CD8-positive, alpha-beta memory T cell (primary cell): ENCODE data around the gene DNAJC1. TPM values are rescaled to one million over a fixed set of nuclear protein-coding genes. Genes with fewer than 3 reads are reported as not detected.
"Not testable (repeated sequence)": the region's sequence is repeated elsewhere in the genome, so short reads cannot be mapped to it uniquely, and the experiment has no call there.

Source experiments
- CTCF ChIA-PET: fragments of 350-600 bp; sonication (Branson Sonifier 250); formaldehyde crosslinking; loops from one replicate; lab custom pipeline; 2021; ENCODE audit warnings: antibody characterized with exemption; lab: Charles Lee
- POLR2A ChIA-PET: fragments of 350-600 bp; sonication (Branson Sonifier 250); formaldehyde crosslinking; loops from one replicate; lab custom pipeline; 2021; ENCODE audit warnings: antibody characterized with exemption; lab: Charles Lee
- DNase-seq, 5 donors: peaks; one replicate each; pipeline versions ENCODE4 v3.0.0 to v3.0.0-alpha.2; 2020 to 2022; ENCODE audit warnings: mixed read lengths in 1 of 5
- H3K27ac ChIP-seq: one replicate; pipeline ENCODE4 v1.7.0; 2013; ENCODE audit warnings: low read depth, mild to moderate bottlenecking, low read length, moderate library complexity
- H3K27me3 ChIP-seq: 2 replicates; pipeline ENCODE4 v1.7.0; 2013; ENCODE audit warnings: low read length, mild to moderate bottlenecking; ENCODE audit not compliant: insufficient read depth, poor library complexity, severe bottlenecking
- H3K36me3 ChIP-seq: 2 replicates; pipeline ENCODE4 v1.7.0; 2013; ENCODE audit warnings: mild to moderate bottlenecking, low read length, moderate library complexity; ENCODE audit not compliant: insufficient read depth
- H3K4me1 ChIP-seq: 2 replicates; pipeline ENCODE4 v1.7.0; 2013; ENCODE audit warnings: mild to moderate bottlenecking, low read length, moderate library complexity; ENCODE audit not compliant: insufficient read depth
- H3K4me3 ChIP-seq: 2 replicates; pipeline ENCODE4 v1.7.0; 2013; ENCODE audit warnings: mild to moderate bottlenecking, low read length
- H3K9me3 ChIP-seq: 2 replicates; pipeline ENCODE4 v1.7.0; 2013; ENCODE audit warnings: mild to moderate bottlenecking, low read length
- H3K27ac Mint-ChIP-seq, 8 donors: one replicate each; pipeline ENCODE4 v1.8.0; 2020 to 2021; ENCODE audit warnings: mixed read lengths in 8 of 8, mild to moderate bottlenecking in 6 of 8, inconsistent platforms in 3 of 8, moderate library complexity in 3 of 8
- H3K27me3 Mint-ChIP-seq, 2 donors: one replicate each; pipeline ENCODE4 v1.8.0; 2020 to 2021; ENCODE audit warnings: mixed read lengths in 2 of 2, mild to moderate bottlenecking in 1 of 2, moderate library complexity in 1 of 2
- H3K36me3 Mint-ChIP-seq, 3 donors: one replicate each; pipeline ENCODE4 v1.8.0; 2020 to 2021; ENCODE audit warnings: mixed read lengths in 3 of 3, inconsistent platforms in 1 of 3, mild to moderate bottlenecking in 1 of 3
- H3K4me1 Mint-ChIP-seq, 3 donors: one replicate each; pipeline ENCODE4 v1.8.0; 2020 to 2021; ENCODE audit warnings: mixed read lengths in 3 of 3, inconsistent platforms in 1 of 3, mild to moderate bottlenecking in 1 of 3
- H3K4me3 Mint-ChIP-seq, 7 donors: one replicate each; pipeline ENCODE4 v1.8.0; 2020 to 2021; ENCODE audit warnings: mixed read lengths in 7 of 7, mild to moderate bottlenecking in 6 of 7, moderate library complexity in 4 of 7, inconsistent platforms in 2 of 7
- H3K9me3 Mint-ChIP-seq, 5 donors: one replicate each; pipeline ENCODE4 v1.8.0; 2020 to 2022; ENCODE audit warnings: mixed read lengths in 5 of 5, mild to moderate bottlenecking in 3 of 5, moderate library complexity in 2 of 5, inconsistent platforms in 1 of 5
- polyA plus RNA-seq: library from polyadenylated mRNA; unstranded; fragments of 300-500 nt; fragmentation: Illumina TruSeq; gene quantifications from one replicate; pipeline ENCODE4 v1.2.3, GENCODE V29; 2021
- total RNA-seq, 2 experiments: library from RNA; stranded (reverse); gene quantifications; one replicate each; pipeline ENCODE4 v1.2.3, GENCODE V29; 2021

Gene DNAJC1
- total and polyA plus RNA-seq, 3 experiments from 2014 or later, result 30.8 to 46.0 (median 31.8) TPM

GRCh38 chr10:21831986-21832820 is 171.3 kb downstream of the DNAJC1 start:
- no peak for DNase-seq
- Mint-ChIP-seq H3K27me3 (peaks cover 0 to under 1% of the 10 kb centered on the region in 2 donors), H3K27ac (no peak overlapping the region), H3K4me3 (no peak overlapping the region), H3K9me3 (peaks cover 25 to 89% (median 72%) of the 10 kb centered on the region in 5 donors), H3K36me3 (peaks cover 16 to 76% (median 64%) of the 10 kb centered on the region in 3 donors), H3K4me1 (no peaks in the 10 kb centered on the region)
- no peak overlapping the region for H3K4me3 ChIP-seq
- CTCF ChIA-PET, result no interaction called here
- H3K9me3 ChIP-seq, result peaks cover 6% of the 10 kb centered on the region
- no peak overlapping the region for H3K27ac ChIP-seq
- no peaks in the 10 kb centered on the region for H3K36me3 ChIP-seq
- H3K27me3 ChIP-seq, result no peaks in the 10 kb centered on the region
- no peaks in the 10 kb centered on the region for H3K4me1 ChIP-seq
- POLR2A ChIA-PET, result no interaction called here

GRCh38 chr10:21830037-21830436 is 173.5 kb downstream of the DNAJC1 start:
- peaks cover 16 to 82% (median 66%) of the 10 kb centered on the region in 3 donors for H3K36me3 Mint-ChIP-seq

GRCh38 chr10:21827308-21827707 is 176.2 kb downstream of the DNAJC1 start:
- no peak overlapping the region for H3K4me3 Mint-ChIP-seq

More at GRCh38 chr10:21830037-21830436, 173.5 kb downstream of the DNAJC1 start:
- peaks cover 40 to 89% (median 76%) of the 10 kb centered on the region in 5 donors for H3K9me3 Mint-ChIP-seq
- no peaks in the 10 kb centered on the region for H3K4me1 Mint-ChIP-seq
- H3K4me3 Mint-ChIP-seq, result no peak overlapping the region
- H3K9me3 ChIP-seq, result peaks cover 12% of the 10 kb centered on the region
- no peak overlapping the region for H3K27ac Mint-ChIP-seq
- ChIA-PET POLR2A (no interaction called here), CTCF (no interaction called here)
- H3K4me3 ChIP-seq, result no peak overlapping the region
- no peaks in the 10 kb centered on the region for H3K36me3 ChIP-seq
- no peak overlapping the region for H3K27ac ChIP-seq
- no peaks in the 10 kb centered on the region for H3K27me3 ChIP-seq
- H3K4me1 ChIP-seq, result no peaks in the 10 kb centered on the region
- H3K27me3 Mint-ChIP-seq, result peaks cover 0 to 3% of the 10 kb centered on the region in 2 donors
- no peak for DNase-seq

GRCh38 chr10:21826725-21827124 is 176.8 kb downstream of the DNAJC1 start:
- CTCF ChIA-PET, result no interaction called here
- no peaks in the 10 kb centered on the region for H3K4me1 Mint-ChIP-seq

More at GRCh38 chr10:21827308-21827707, 176.2 kb downstream of the DNAJC1 start:
- DNase-seq, result no peak
- no peak overlapping the region for H3K27ac ChIP-seq
- H3K4me3 ChIP-seq, result no peak overlapping the region
- no peaks in the 10 kb centered on the region for H3K4me1 Mint-ChIP-seq
- peaks cover 18 to 80% (median 56%) of the 10 kb centered on the region in 3 donors for H3K36me3 Mint-ChIP-seq
- no peaks in the 10 kb centered on the region for H3K36me3 ChIP-seq
- peaks cover 13% of the 10 kb centered on the region for H3K9me3 ChIP-seq
- POLR2A ChIA-PET, result no interaction called here
- CTCF ChIA-PET, result no interaction called here
- no peaks in the 10 kb centered on the region for H3K4me1 ChIP-seq
- H3K27me3 ChIP-seq, result no peaks in the 10 kb centered on the region
- no peak overlapping the region for H3K27ac Mint-ChIP-seq
- H3K9me3 Mint-ChIP-seq, result peaks cover 40 to 70% (median 64%) of the 10 kb centered on the region in 5 donors
- peaks cover 0 to 3% of the 10 kb centered on the region in 2 donors for H3K27me3 Mint-ChIP-seq

GRCh38 chr10:21825345-21825744 is 178.2 kb downstream of the DNAJC1 start:
- peaks cover 0 to under 1% (median 0%) of the 10 kb centered on the region in 3 donors for H3K4me1 Mint-ChIP-seq
- peaks cover 0 to 3% of the 10 kb centered on the region in 2 donors for H3K27me3 Mint-ChIP-seq
- POLR2A ChIA-PET, result no interaction called here

More at GRCh38 chr10:21826725-21827124, 176.8 kb downstream of the DNAJC1 start:
- Mint-ChIP-seq H3K36me3 (peaks cover 18 to 75% (median 51%) of the 10 kb centered on the region in 3 donors), H3K9me3 (peaks cover 40 to 64% (median 61%) of the 10 kb centered on the region in 5 donors), H3K27me3 (peaks cover 0 to 3% of the 10 kb centered on the region in 2 donors), H3K4me3 (no peak overlapping the region), H3K27ac (no peak overlapping the region)
- H3K4me1 ChIP-seq, result no peaks in the 10 kb centered on the region
- DNase-seq, result no peak
- no peak overlapping the region for H3K4me3 ChIP-seq
- no peaks in the 10 kb centered on the region for H3K27me3 ChIP-seq
- H3K27ac ChIP-seq, result no peak overlapping the region
- H3K9me3 ChIP-seq, result peaks cover 13% of the 10 kb centered on the region
- no peaks in the 10 kb centered on the region for H3K36me3 ChIP-seq
- POLR2A ChIA-PET, result no interaction called here

GRCh38 chr10:21824409-21824808 is 179.1 kb downstream of the DNAJC1 start:
- DNase-seq, result no peak
- no peak overlapping the region for H3K4me3 ChIP-seq
- peaks cover 13% of the 10 kb centered on the region for H3K9me3 ChIP-seq
- no peaks in the 10 kb centered on the region for H3K36me3 ChIP-seq
- peaks cover 0 to 1% (median 0%) of the 10 kb centered on the region in 3 donors for H3K4me1 Mint-ChIP-seq
- H3K27ac ChIP-seq, result no peak overlapping the region
- ChIA-PET CTCF (no interaction called here), POLR2A (no interaction called here)
- peaks cover 25 to 44% (median 41%) of the 10 kb centered on the region in 5 donors for H3K9me3 Mint-ChIP-seq
- H3K36me3 Mint-ChIP-seq, result peaks cover 11 to 57% (median 37%) of the 10 kb centered on the region in 3 donors
- H3K27me3 ChIP-seq, result no peaks in the 10 kb centered on the region
- H3K27ac Mint-ChIP-seq, result no peak overlapping the region
- H3K4me3 Mint-ChIP-seq, result no peak overlapping the region
- no peaks in the 10 kb centered on the region for H3K4me1 ChIP-seq
- H3K27me3 Mint-ChIP-seq, result peaks cover 0 to 3% of the 10 kb centered on the region in 2 donors

More at GRCh38 chr10:21825345-21825744, 178.2 kb downstream of the DNAJC1 start:
- H3K9me3 Mint-ChIP-seq, result peaks cover 33 to 53% (median 49%) of the 10 kb centered on the region in 5 donors
- CTCF ChIA-PET, result no interaction called here
- no peak overlapping the region for H3K4me3 ChIP-seq
- H3K4me1 ChIP-seq, result no peaks in the 10 kb centered on the region
- no peak overlapping the region for H3K27ac ChIP-seq
- no peak overlapping the region for H3K4me3 Mint-ChIP-seq
- H3K27me3 ChIP-seq, result no peaks in the 10 kb centered on the region
- H3K9me3 ChIP-seq, result peaks cover 13% of the 10 kb centered on the region
- peaks cover 17 to 67% (median 44%) of the 10 kb centered on the region in 3 donors for H3K36me3 Mint-ChIP-seq
- no peak overlapping the region for H3K27ac Mint-ChIP-seq
- H3K36me3 ChIP-seq, result no peaks in the 10 kb centered on the region
- DNase-seq, result no peak

GRCh38 chr10:21823617-21824016 is 179.9 kb downstream of the DNAJC1 start:
- no peaks in the 10 kb centered on the region for H3K36me3 ChIP-seq
- Mint-ChIP-seq H3K36me3 (peaks cover 11 to 55% (median 35%) of the 10 kb centered on the region in 3 donors), H3K27me3 (peaks cover 0 to 3% of the 10 kb centered on the region in 2 donors), H3K4me3 (no peak overlapping the region), H3K9me3 (peaks cover 19 to 38% (median 33%) of the 10 kb centered on the region in 5 donors), H3K27ac (no peak overlapping the region), H3K4me1 (peaks cover 0 to 1% (median 0%) of the 10 kb centered on the region in 3 donors)
- ChIA-PET POLR2A (no interaction called here), CTCF (no interaction called here)
- H3K4me1 ChIP-seq, result no peaks in the 10 kb centered on the region
- no peaks in the 10 kb centered on the region for H3K27me3 ChIP-seq
- no peak overlapping the region for H3K4me3 ChIP-seq
- H3K27ac ChIP-seq, result no peak overlapping the region
- DNase-seq, result no peak
- peaks cover 13% of the 10 kb centered on the region for H3K9me3 ChIP-seq

GRCh38 chr10:21822273-21822672 is 181.3 kb downstream of the DNAJC1 start:
- H3K4me3 ChIP-seq, H3K4me1 ChIP-seq, H3K27ac Mint-ChIP-seq, H3K36me3 ChIP-seq, POLR2A ChIA-PET, H3K4me1 Mint-ChIP-seq, H3K9me3 ChIP-seq, H3K4me3 Mint-ChIP-seq, CTCF ChIA-PET, H3K27ac ChIP-seq, DNase-seq, H3K27me3 Mint-ChIP-seq, H3K27me3 ChIP-seq: not testable (repeated sequence)
- H3K36me3 Mint-ChIP-seq, result peaks cover 12 to 55% (median 32%) of the 10 kb centered on the region in 3 donors
- H3K9me3 Mint-ChIP-seq, result peaks cover 7 to 25% (median 22%) of the 10 kb centered on the region in 5 donors
